ENCODE results near the gene KRTAP19-3.
A peak's percentile ranks its signal among the peaks of the same experiment; 100 is the strongest.

Gene KRTAP19-3

DNA sequence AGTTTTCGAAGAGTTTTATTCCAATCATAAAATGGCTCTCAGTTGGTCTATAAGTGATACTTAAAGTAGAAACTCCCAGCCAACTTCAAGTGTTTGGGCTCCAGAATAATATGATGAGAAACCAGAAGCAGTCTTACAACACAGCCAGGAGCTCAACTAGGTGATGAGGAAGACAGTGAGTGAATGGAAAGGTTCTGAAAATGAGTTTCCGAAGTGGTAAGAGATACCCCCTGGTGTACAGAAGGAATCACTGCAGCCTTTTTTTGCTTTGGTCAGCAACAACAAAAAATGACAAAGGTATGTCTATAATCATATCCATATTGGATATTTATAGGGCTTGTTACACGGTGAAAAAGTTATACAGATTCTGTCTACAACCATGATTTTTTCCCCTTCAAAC, 28.1 kb downstream of the KRTAP19-3 start:
- TF ChIP-seq CTCF (conservative IDR thresholded peaks at IDR 0.05; ENCODE audit: control insufficient read depth, insufficient read depth, low read depth, low read length) = peak; percentile 52
- H3K4me3 ChIP-seq (ENCODE audit: control insufficient read depth, low read depth, low read length) = no peak overlapping the region
- peak; percentile 2 for DNase-seq (ENCODE audit: low read depth)

GRCh38 chr21:30448514-30448913, 43.3 kb downstream of the KRTAP19-3 start:
- no peak overlapping the region for H3K4me3 ChIP-seq (ENCODE audit: control insufficient read depth, low read depth, low read length)
- TF ChIP-seq CTCF (conservative IDR thresholded peaks at IDR 0.05; ENCODE audit: control insufficient read depth, insufficient read depth, low read depth, low read length) = no peak

GRCh38 chr21:30447056-30447455, 44.8 kb downstream of the KRTAP19-3 start:
- no peak for DNase-seq (ENCODE audit: low read depth)

More at GRCh38 chr21:30448514-30448913, 43.3 kb downstream of the KRTAP19-3 start:
- DNase-seq (ENCODE audit: low read depth) = no peak

DNA sequence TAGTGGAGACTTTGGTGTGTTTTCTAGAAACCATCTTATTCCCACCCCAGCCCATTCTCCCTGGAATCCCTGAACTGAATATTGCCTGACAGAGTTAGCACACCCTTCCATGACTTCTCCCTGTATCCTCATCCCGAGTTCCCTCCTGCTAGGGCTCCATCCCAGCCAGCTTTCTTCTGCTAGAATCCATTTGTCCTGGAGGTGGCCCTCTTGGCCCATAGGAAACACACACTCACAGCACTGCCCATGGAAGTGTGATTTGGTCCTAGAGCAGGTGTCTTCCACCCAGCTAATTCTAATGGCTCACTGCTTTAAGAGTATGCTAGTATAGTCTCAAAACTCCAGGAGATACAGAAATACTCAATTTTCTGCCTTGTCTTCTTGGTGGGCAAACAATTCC, 47.6 kb downstream of the KRTAP19-3 start:
- TF ChIP-seq CTCF (conservative IDR thresholded peaks at IDR 0.05; ENCODE audit: control insufficient read depth, insufficient read depth, low read depth, low read length) = no peak
- no peak for DNase-seq (ENCODE audit: low read depth)
- H3K4me3 ChIP-seq (ENCODE audit: control insufficient read depth, low read depth, low read length) = no peak overlapping the region

More at GRCh38 chr21:30447056-30447455, 44.8 kb downstream of the KRTAP19-3 start:
- H3K4me3 ChIP-seq (ENCODE audit: control insufficient read depth, low read depth, low read length) = no peak overlapping the region
- no peak for TF ChIP-seq CTCF (conservative IDR thresholded peaks at IDR 0.05; ENCODE audit: control insufficient read depth, insufficient read depth, low read depth, low read length)

DNA sequence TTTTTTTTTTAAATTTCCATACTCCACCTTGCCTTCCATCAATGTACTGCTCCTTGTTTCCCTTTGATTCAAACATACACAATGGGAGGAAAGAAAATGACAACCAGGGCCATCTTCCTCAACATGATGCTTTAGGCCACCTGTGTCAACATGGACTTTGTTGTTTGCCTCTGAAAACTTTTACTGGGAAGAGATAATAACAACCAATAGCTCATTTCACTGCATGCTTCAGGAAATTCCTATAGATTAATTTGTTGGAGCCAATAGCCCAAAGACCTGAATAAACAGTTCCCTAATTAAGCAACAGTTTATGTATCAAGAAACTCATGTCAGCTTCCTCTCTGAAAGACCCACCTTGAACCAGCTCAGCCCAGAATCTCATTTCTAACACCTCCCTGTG, 48.6 kb downstream of the KRTAP19-3 start:
- no peak for TF ChIP-seq CTCF (conservative IDR thresholded peaks at IDR 0.05; ENCODE audit: control insufficient read depth, insufficient read depth, low read depth, low read length)
- no peak for DNase-seq (ENCODE audit: low read depth)
- no peak overlapping the region for H3K4me3 ChIP-seq (ENCODE audit: control insufficient read depth, low read depth, low read length)

Measured in fibroblast of mammary gland (primary cell).